GM12891 (cell line): Measurements from ENCODE around the gene GFRA1.

Experiments used
- PAX5 ChIP-seq: IDR thresholded peaks from 2 replicates; pipeline ENCODE4 v1.6.1; 2011; ENCODE audit warnings: low read length, moderate library complexity, mild to moderate bottlenecking; ENCODE audit not compliant: insufficient read depth, severe bottlenecking
- POLR2A ChIP-seq: IDR thresholded peaks from 2 replicates; pipeline ENCODE4 v1.6.1; 2011; ENCODE audit warnings: low read depth, low read length, control low read depth
- POLR2AphosphoS5 ChIP-seq: IDR thresholded peaks from 2 replicates; pipeline ENCODE4 v1.6.1; 2011; ENCODE audit warnings: low read depth, low read length, control low read depth
- POU2F2 ChIP-seq: IDR thresholded peaks from 2 replicates; pipeline ENCODE4 v1.6.1; 2011; ENCODE audit warnings: low read depth, mild to moderate bottlenecking, control low read depth, low read length, moderate library complexity
- TAF1 ChIP-seq: IDR thresholded peaks from 2 replicates; pipeline ENCODE4 v1.6.1; 2011; ENCODE audit warnings: low read depth, low read length, control low read depth

GRCh38 chr10:116260599-116260998 lies 12.4 kb downstream of the GFRA1 start:
- no peak for TF ChIP-seq POLR2AphosphoS5
- no peak for TF ChIP-seq POLR2A
- TF ChIP-seq PAX5: no peak
- no peak for TF ChIP-seq TAF1
- no peak for TF ChIP-seq POU2F2
